Measurements from ENCODE around the gene CHMP6.

CHMP6 gene

GRCh38 chr17:81032641-81033480 lies 41.2 kb downstream of the CHMP6 start:
- no peak for DNase-seq

- no peak for DNase-seq
Observed at GRCh38 chr17:81033535-81034167, 42.0 kb downstream of the CHMP6 start.

DNA sequence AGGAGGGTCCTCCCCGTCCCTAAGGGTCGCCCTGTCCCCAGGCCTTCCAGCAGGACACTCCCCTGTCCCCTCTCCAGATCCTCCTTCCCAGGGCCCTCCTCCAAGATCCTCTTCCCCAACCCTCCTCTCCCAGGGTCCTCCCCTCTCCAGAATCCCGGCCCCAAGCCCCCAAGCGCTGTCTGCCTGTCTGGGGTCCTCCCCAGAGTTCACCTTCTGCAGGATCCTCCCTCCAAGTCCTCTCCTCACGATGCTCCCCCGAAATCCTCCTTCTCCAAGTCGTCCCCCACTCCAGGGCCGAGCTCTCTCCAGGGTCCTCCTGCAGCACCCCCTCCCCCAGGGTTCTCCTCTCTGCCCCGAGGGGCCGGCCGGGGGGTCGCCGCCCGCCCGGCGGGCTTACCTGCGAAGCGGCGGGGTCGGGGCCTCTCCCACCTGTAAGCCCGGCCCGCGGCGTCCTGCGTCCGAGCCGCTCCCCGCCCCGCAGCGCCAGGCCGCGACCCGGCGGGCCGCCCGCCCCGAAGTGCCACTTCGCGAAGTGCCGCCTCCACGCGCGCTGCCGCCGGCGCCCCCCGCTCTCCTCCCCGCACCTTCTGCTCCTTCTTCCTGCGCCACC lies 42.6 kb downstream of the CHMP6 start:
- no peak for DNase-seq

- DNase-seq: peak; percentile 95
Observed at GRCh38 chr17:81034779-81035520, 43.3 kb downstream of the CHMP6 start, which contains the start of gene BAIAP2. BAIAP2 (plus strand) TSS chr17:81035151; CDS start chr17:81035255, 104 bp downstream.

DNA sequence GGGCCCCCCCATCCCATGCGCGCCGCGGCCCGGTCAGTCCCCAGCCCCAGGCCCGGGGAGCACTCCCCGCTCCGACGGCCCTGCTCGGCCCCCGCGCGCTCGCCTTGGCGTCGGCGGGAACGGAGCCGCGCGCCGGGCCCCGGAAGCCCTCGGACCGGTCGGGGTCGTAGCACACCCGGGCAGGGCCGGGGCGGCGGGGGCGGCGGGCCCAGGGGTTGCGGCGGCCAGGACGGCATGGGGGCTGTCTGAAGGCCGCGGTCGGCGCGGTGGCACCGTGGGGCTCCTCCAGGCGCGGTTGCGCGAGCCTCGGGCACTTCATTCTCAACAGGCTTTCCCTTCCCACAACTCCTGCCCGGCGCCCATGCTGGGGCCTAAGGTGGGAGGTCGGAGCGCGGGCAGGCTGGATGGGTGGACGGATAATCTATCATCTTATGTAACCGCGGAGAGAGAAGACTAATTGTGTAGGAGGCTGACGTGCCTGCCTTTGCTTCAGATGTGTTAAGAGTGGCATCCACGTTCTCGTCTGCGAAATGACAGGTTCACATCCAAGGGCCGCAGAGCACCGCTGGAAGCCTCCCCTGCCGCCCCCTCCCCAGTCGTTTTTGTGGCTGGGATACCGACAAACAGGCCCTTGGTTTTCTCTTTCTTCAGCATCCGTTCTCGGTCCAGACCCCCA lies 44.0 kb downstream of the CHMP6 start:
- no peak for DNase-seq

DNA sequence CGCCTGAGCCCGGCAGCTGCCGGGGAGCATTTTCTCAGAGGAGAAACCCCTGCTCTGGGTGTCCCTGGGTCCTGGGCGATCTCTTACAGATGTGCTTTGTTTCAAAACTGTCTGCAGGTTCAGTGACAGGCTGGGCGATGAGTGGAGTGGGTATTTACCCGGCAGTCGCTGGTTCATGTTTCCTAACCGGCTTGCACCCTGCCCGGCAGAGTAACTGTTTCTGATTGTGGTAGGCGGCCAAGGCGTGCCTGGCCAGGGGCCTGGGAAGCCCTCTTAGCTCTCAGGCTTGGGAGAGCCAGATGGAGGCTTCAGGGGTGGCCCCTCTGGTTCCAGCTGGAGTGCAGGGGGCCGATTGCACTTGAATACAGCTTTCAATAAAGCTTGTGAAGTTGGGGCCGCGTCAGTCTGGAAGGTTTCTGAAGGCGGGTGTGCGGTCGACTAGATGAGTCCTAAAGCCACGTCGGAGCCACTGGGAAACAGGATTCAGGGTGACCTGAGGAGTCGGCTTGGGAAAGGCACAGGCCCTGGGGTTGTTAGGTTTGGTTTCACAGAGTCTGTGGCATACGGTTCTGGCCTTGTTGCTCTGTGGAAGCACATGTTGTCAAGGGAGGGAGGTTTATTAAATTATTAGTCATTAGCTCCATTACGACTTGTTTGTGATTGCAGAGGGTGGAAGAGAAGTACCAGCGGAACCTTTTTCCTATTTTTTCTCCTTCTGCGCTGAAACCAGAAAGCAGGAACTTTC lies 44.7 kb downstream of the CHMP6 start:
- DNase-seq: no peak

DNA sequence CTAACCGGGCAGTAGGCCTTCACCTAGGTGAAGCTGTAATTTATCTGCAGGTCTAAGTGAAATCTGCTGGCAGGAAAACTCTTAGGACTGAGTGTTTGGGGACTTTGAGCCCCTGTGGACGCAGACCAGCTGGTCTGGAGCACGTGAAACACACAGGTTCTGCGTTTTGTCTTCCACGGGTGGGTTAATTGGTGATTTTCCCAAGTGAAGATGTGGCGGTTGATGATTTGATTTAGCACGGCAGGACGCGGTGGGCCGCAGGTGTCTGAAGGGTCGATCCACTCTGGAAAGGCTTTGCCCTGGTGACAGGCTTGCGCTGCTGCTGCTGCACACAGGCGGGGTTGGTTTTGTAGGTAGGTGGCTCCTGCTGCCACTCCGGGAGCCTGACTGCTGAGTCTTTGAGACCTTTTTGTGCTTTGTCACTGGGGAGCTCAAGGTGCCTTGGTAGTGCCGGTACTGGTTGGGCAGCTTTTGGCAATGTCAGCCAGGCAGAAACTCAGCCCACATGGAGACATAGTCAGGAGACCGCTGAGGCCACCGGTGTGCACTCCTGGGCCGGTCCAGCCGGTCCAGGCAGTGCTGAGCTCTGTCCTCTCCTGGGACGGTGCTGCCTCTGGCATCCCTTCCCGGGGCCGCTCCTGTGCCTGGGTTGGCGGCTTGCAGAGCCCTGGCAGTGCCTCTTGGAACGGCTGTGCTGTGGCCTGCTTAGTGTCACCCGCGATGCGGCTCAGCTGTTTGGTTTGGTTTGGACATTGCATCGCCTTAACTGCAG lies 45.6 kb downstream of the CHMP6 start:
- DNase-seq: no peak

DNA sequence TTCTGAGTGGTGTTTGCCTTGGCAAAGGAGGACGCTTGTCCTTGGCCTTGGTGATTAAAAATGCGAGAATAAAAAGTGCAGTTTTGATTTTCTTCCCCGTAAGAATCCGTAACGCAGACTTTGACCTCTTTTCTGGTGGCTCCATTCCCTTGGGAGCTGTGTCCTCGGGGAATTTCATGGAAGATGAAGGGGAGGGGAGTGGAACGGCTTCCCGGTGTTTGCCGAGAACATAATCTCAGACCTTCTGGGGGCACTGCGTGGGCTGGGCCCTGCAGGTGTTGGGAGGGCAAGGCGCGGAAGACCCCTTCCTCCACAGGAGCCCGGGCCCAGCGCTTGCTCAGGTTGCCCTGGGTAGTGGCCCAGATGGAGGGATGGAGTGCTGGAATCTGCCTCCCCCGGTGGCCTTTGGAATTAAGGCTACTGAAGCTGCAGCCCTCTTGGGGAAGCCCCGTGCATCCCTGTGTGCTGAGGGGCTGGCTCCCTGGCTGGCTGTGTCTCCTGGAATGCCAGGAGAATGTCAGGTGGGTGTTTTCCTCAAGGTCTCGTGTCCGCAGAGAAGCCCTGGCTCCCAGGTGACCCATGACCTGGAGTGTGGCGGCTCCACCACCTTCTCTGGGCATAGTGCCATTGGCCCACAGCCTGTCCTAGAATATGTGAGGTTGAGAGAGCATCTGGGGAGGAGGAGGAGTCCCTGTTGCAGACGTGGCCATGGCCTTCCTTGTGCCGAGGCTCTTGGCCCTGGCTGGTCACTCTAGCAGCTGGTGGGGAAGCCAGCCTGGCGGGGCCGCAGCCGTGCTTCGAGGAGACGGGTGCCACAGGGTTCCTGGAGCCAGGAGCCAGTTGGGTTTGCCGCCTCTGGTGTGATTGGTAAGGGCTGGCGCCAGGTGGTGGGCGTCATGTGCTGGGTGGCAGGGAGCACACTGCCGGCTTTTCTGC lies 46.4 kb downstream of the CHMP6 start:
- no peak for DNase-seq

GRCh38 chr17:81039096-81039495 lies 47.5 kb downstream of the CHMP6 start:
- DNase-seq: no peak

DNA sequence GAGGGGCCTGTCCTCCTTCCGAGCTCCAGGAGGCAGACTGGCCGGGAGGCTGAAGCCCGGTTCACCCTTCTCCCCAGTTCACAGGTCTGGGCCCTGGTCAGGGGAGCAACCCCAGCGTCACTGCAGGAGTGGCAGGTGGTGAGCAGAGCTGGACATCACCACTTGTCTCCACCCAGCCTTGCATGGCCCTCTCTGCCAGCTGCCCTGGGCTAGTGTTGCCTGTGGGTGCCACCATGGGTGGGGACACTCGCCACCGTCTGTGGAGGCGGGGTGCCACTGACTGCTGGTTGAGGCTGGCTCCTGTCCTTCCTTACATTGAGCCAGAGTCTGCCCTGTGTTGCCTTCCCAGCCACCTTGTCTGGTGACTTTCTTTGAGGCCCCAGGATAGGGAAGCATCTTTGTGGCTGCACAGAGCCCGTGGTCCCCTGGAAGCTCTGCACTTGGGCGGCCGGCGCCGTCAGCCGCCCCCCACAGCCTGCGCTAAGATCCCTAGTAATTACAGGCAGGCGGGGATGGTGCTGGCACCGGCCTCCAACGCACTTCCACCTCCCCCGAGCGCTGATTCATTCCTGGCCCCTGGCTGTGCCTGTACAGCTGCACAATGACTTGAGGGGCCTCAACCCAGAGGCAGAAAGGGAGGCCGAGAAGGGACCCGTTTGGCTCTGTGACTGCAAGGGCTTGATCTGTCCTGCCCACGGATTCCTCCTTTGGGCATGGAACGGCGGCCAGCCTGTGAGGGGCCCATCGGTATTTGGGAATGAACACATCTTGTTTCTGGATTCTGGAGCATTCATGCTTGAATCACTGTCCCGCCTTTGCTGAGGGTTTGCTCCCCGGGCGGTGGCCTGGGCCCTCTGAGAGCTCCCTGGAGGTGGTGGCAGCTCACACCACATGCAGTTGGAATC lies 48.5 kb downstream of the CHMP6 start:
- DNase-seq: no peak

- DNase-seq: no peak
Observed at GRCh38 chr17:81040791-81041337, 49.2 kb downstream of the CHMP6 start.

- DNase-seq: no peak
Observed at GRCh38 chr17:81042606-81043005, 51.0 kb downstream of the CHMP6 start.

DNA sequence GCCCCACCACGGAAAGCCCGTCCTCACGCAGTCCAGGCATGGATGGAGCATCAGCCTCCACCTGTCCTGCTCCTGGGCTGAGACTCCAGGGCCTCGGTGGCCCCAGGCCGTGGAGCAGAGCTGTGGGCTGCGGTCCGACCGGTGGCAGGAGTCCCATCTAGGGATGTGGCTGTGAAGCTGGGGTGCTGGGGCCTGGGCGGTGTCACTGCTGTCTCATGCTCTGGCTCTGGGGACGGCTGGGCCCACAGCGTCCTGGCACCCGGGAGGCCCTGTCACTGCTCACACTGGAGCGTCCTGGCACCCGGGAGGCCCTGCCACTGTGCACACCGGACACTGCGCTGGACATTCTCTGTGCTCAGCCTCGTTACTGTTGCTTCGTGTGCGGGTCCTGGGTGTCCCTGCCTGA lies 51.7 kb downstream of the CHMP6 start:
- DNase-seq: no peak

- no peak for DNase-seq
Observed at GRCh38 chr17:81043725-81044427, 52.2 kb downstream of the CHMP6 start.

- no peak for DNase-seq
Observed at GRCh38 chr17:81044428-81044763, 52.8 kb downstream of the CHMP6 start.

DNA sequence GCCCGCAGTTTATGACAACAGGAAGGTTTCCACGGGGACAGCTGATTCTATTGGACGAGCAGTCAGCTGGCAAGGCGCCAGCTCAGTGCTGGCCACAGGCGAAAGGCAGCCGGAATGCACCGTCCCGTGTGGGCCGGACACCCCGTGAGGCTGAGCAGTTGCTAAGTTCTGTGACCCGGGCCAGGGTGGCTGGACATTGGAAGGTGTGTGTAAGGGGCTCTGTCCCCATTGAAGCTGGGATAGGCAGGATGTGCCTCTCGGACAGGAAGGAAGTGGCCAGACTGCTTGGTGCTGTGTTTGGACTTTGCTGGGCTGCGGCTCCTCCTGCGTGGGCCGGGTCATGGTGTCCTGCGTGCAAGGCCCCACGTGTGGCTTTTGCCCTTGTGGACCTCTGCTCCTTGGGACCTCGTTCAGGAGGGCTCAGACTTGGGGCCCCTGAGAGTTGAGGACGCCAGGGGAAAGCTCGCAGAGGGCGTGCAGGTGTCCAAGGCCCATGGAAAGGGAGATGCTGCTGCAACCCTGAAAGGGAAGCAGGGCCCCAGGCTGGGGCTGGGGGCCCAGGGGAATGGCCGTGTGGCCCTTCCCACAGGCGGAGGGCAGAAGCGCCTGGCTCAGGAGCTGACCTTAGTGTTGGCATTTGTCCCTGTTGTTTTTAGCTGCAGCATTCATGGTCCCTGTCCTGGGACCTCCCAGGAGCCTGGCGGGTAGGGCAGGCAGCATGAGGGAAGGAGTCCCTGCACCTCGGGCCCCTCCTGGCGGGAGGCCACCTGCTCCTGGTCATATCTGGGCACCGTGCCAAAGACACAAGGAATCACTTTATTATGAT lies 53.3 kb downstream of the CHMP6 start:
- no peak for DNase-seq

- DNase-seq: no peak
Observed at GRCh38 chr17:81045590-81046095, 54.0 kb downstream of the CHMP6 start.

Measured in NCI-H1930 (cell line).